Tibial artery (tissue), 4 donors: Measurements from ENCODE around the gene ITPRIPL2.

Experiments used
- DNase-seq, 2 donors: peaks; one replicate each; pipeline ENCODE4 v3.0.0-alpha.2; 2019
- H3K27ac ChIP-seq, 2 donors: fragments of 200-600 bp; sonication (generic) in 1 of 2; 1 replicate in 1 of 2; 2 replicates in 1 of 2; pipeline ENCODE4 v1.5.1; 2018 to 2019; ENCODE audit warnings: mild to moderate bottlenecking in 1 of 2
- H3K27me3 ChIP-seq, 2 donors: fragments of 200-600 bp; sonication (generic) in 1 of 2; one replicate each; pipeline versions ENCODE4 v1.5.1 to v1.6.0; 2016 to 2019
- H3K36me3 ChIP-seq, 3 donors: fragments of 200-600 bp; sonication (generic) in 2 of 3; one replicate each; pipeline ENCODE4 v1.5.1; 2016 to 2019; ENCODE audit warnings: mild to moderate bottlenecking in 2 of 3
- H3K4me1 ChIP-seq, 4 donors: fragments of 200-600 bp; sonication (generic) in 2 of 4; 1 replicate in 3 of 4; 2 replicates in 1 of 4; pipeline ENCODE4 v1.5.1; 2016 to 2019
- H3K4me3 ChIP-seq, 2 donors: fragments of 200-600 bp; sonication (generic) in 1 of 2; 1 replicate in 1 of 2; 2 replicates in 1 of 2; pipeline ENCODE4 v1.5.1; 2018 to 2019; ENCODE audit warnings: mild to moderate bottlenecking in 2 of 2
- H3K9me3 ChIP-seq, 3 donors: fragments of 200-600 bp; sonication (generic) in 1 of 3; one replicate each; pipeline ENCODE4 v1.5.1; 2016 to 2019
- CTCF ChIP-seq, 2 experiments: fragments of 200-600 bp in 1 of 2; fragments of 450-650 bp in 1 of 2; IDR thresholded peaks; one replicate each; pipeline ENCODE4 v1.5.1; 2017 to 2019; ENCODE audit warnings: antibody characterized with exemption in 2 of 2, mild to moderate bottlenecking in 1 of 2, moderate library complexity in 1 of 2
- intact Hi-C: fragments of 100-400 bp; cut with DNase I; formaldehyde crosslinking; loops from one replicate; pipeline ENCODE4 v1.15.0; 2023; ENCODE audit warnings: low total_unique reads

Gene ITPRIPL2

GRCh38 chr16:19105131-19105530 is 8.6 kb upstream of the ITPRIPL2 start:
- no peak for TF ChIP-seq CTCF (IDR thresholded peaks at IDR 0.05)
- intact Hi-C loops, result no loop called here
- Histone ChIP-seq H3K4me1 (peaks cover 0 to 13% (median 2%) of the 10 kb centered on the region in 4 donors), H3K27me3 (peaks cover 0 to 2% of the 10 kb centered on the region in 2 donors), H3K36me3 (no peaks in the 10 kb centered on the region), H3K9me3 (peaks cover 0 to 3% (median 0%) of the 10 kb centered on the region in 3 donors), H3K27ac (no peak overlapping the region), H3K4me3 (no peak overlapping the region)
- DNase-seq, result peak in 1 of 2 donors; percentile 27

DNA sequence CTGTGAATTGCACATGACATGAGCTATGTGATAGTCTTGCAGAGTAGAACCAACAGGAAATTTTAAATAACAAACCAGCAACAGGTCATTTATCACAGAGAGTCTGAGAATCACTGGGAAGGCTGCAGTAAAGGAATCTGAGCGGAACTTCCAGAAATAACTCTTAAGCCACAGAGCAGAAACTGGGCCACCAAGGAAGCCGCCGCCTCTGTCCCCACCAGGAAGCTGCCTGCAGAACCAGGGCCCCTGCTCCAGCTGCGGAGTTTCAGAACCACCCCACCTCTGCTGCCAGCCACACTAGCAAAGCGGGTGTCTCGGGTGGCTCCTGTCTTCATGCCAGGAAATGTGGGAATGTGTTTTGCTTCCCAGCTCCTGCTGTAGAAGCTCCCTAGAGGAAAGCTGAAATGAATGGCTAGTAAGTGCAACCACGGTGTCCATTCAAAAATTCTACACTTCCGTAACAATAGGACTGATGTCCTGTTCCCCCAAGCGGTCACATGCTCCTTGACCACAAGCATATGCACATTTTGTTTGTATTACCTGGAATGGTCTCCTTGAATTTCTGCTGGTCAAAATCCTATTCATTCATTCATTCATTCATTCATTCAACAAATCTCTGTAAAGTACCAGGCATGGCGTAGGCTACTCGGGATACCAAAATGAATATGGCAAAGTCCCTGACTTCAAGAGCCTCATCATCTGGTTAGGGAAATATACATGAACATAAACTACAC is 7.7 kb upstream of the ITPRIPL2 start:
- intact Hi-C loops, result no loop called here
- peaks cover 0 to 13% (median 2%) of the 10 kb centered on the region in 4 donors for H3K4me1 ChIP-seq
- no peak overlapping the region for H3K27ac ChIP-seq
- H3K4me3 ChIP-seq, result no peak overlapping the region
- peaks cover 0 to 2% of the 10 kb centered on the region in 2 donors for H3K27me3 ChIP-seq
- no peaks in the 10 kb centered on the region for H3K36me3 ChIP-seq
- TF ChIP-seq CTCF (IDR thresholded peaks at IDR 0.05), result no peak
- no peaks in the 10 kb centered on the region for H3K9me3 ChIP-seq
- DNase-seq, result peak in 1 of 2 donors; percentile 67

GRCh38 chr16:19106625-19107020 is 7.1 kb upstream of the ITPRIPL2 start:
- Histone ChIP-seq H3K36me3 (no peaks in the 10 kb centered on the region), H3K4me3 (no peak overlapping the region), H3K9me3 (no peaks in the 10 kb centered on the region), H3K27me3 (peaks cover 0 to 2% of the 10 kb centered on the region in 2 donors), H3K4me1 (peaks cover 0 to 13% (median 2%) of the 10 kb centered on the region in 4 donors), H3K27ac (no peak overlapping the region)
- no peak for TF ChIP-seq CTCF (IDR thresholded peaks at IDR 0.05)
- no peak for DNase-seq
- intact Hi-C loops, result no loop called here

GRCh38 chr16:19108409-19109287 is 5.1 kb upstream of the ITPRIPL2 start:
- Histone ChIP-seq H3K4me3 (no peak overlapping the region), H3K4me1 (peaks cover 0 to 21% (median 6%) of the 10 kb centered on the region in 4 donors), H3K36me3 (no peaks in the 10 kb centered on the region), H3K27me3 (peaks cover 0 to 2% of the 10 kb centered on the region in 2 donors), H3K27ac (no peak overlapping the region), H3K9me3 (no peaks in the 10 kb centered on the region)
- peak in 1 of 2 donors; percentile 20 for DNase-seq
- TF ChIP-seq CTCF (IDR thresholded peaks at IDR 0.05), result no peak
- intact Hi-C loops, result no loop called here

DNA sequence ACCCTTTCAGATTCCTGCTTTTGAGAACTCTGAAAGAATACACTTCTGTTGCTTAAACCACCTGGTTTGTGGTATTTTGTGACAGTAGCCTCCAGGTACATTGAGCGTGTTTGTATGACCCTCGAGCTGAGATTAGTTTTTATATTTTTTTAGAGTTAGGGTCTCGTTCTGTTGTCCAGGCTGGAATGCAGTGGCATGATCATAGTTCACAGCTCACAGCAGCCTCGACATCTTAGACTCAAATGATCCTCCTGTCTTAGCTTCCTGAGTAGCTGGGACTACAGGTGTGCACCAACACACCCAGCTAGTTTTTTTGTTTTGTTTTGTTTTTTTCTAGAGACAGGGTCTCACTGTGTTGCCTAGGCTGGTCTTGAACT is 4.5 kb upstream of the ITPRIPL2 start:
- Histone ChIP-seq H3K9me3 (no peaks in the 10 kb centered on the region), H3K27me3 (peaks cover 0 to 2% of the 10 kb centered on the region in 2 donors), H3K4me3 (no peak overlapping the region), H3K27ac (no peak overlapping the region), H3K4me1 (peaks cover 0 to 21% (median 6%) of the 10 kb centered on the region in 4 donors), H3K36me3 (no peaks in the 10 kb centered on the region)
- DNase-seq, result no peak
- no peak for TF ChIP-seq CTCF (IDR thresholded peaks at IDR 0.05)
- intact Hi-C loops, result no loop called here
